Measurements from ENCODE around the gene SIL1.

DNA sequence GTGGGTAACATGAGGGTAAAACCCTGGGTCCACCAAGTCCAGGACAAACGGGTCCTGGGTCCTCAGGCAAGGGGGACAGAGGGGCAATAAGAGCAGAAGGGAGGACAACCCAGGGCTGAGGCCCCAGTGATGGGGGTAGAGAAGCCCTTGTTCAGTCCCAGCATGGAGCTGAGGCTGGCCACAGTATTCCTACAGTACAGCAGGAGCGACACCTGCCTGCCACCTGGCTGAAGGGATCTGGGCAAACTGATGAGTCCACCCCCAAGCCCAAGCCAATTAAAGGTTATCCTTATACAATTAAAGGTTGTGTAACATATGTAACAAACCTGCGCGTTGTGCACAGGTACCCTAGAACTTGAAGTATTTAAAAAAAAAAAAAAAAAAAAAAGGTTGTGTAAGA, 225.3 kb downstream of the SIL1 start:
- TF ChIP-seq EP300 (IDR thresholded peaks at IDR 0.05; ENCODE audit: borderline replicate concordance), result no peak
- TF ChIP-seq ZBTB7A (IDR thresholded peaks at IDR 0.05; ENCODE audit: low read depth), result no peak
- no peak; the same call in 1 of the 2 replicates for TF ChIP-seq RAD21 (IDR thresholded peaks at IDR 0.05; ENCODE audit: low read depth)
- TF ChIP-seq, protein P1, sequence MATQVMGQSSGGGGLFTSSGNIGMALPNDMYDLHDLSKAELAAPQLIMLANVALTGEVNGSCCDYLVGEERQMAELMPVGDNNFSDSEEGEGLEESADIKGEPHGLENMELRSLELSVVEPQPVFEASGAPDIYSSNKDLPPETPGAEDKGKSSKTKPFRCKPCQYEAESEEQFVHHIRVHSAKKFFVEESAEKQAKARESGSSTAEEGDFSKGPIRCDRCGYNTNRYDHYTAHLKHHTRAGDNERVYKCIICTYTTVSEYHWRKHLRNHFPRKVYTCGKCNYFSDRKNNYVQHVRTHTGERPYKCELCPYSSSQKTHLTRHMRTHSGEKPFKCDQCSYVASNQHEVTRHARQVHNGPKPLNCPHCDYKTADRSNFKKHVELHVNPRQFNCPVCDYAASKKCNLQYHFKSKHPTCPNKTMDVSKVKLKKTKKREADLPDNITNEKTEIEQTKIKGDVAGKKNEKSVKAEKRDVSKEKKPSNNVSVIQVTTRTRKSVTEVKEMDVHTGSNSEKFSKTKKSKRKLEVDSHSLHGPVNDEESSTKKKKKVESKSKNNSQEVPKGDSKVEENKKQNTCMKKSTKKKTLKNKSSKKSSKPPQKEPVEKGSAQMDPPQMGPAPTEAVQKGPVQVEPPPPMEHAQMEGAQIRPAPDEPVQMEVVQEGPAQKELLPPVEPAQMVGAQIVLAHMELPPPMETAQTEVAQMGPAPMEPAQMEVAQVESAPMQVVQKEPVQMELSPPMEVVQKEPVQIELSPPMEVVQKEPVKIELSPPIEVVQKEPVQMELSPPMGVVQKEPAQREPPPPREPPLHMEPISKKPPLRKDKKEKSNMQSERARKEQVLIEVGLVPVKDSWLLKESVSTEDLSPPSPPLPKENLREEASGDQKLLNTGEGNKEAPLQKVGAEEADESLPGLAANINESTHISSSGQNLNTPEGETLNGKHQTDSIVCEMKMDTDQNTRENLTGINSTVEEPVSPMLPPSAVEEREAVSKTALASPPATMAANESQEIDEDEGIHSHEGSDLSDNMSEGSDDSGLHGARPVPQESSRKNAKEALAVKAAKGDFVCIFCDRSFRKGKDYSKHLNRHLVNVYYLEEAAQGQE (IDR thresholded peaks at IDR 0.05; ENCODE audit: low read depth), result no peak
- no peak for TF ChIP-seq EGR1 (IDR thresholded peaks at IDR 0.05)
- TF ChIP-seq TAF1 (IDR thresholded peaks at IDR 0.05; ENCODE audit: low read depth), result no peak
- TF ChIP-seq TEAD4 (IDR thresholded peaks at IDR 0.05), result no peak
- TF ChIP-seq NFIC (IDR thresholded peaks at IDR 0.05), result no peak
- TF ChIP-seq, protein P2, sequence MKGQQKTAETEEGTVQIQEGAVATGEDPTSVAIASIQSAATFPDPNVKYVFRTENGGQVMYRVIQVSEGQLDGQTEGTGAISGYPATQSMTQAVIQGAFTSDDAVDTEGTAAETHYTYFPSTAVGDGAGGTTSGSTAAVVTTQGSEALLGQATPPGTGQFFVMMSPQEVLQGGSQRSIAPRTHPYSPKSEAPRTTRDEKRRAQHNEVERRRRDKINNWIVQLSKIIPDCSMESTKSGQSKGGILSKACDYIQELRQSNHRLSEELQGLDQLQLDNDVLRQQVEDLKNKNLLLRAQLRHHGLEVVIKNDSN (IDR thresholded peaks at IDR 0.05), result no peak
- TF ChIP-seq YY1 (IDR thresholded peaks at IDR 0.05; ENCODE audit: low read depth), result no peak
